Osteoblast (primary cell): ENCODE results near the gene ADTRP. TPM values are rescaled to one million over a fixed set of nuclear protein-coding genes. Genes with fewer than 3 reads are reported as not detected.

Source experiments
- DNase-seq: peaks from one replicate; pipeline ENCODE4 v3.0.0; 2011; ENCODE audit warnings: low spot score, mixed read lengths; ENCODE audit not compliant: insufficient read length; ENCODE audit errors: missing footprints
- H2AFZ ChIP-seq: 2 replicates; pipeline ENCODE4 v1.6.0; 2011; ENCODE audit warnings: mild to moderate bottlenecking, low read length
- H3K27ac ChIP-seq: 2 replicates; pipeline ENCODE4 v1.5.1; 2011; ENCODE audit warnings: mild to moderate bottlenecking, low read depth, low read length, moderate library complexity
- H3K27me3 ChIP-seq: 2 replicates; pipeline ENCODE4 v1.6.0; 2012; ENCODE audit warnings: mild to moderate bottlenecking, control low read depth, inconsistent platforms, low read length, moderate library complexity; ENCODE audit not compliant: insufficient read depth
- H3K36me3 ChIP-seq: 2 replicates; pipeline ENCODE4 v1.5.1; 2011; ENCODE audit warnings: mild to moderate bottlenecking, low read length, control low read depth, moderate library complexity; ENCODE audit not compliant: insufficient read depth
- H3K4me1 ChIP-seq: 2 replicates; pipeline ENCODE4 v1.5.1; 2011; ENCODE audit warnings: mild to moderate bottlenecking, low read length, control low read depth, moderate library complexity; ENCODE audit not compliant: insufficient read depth
- H3K4me2 ChIP-seq: 2 replicates; pipeline ENCODE4 v1.6.0; 2011; ENCODE audit warnings: mild to moderate bottlenecking, low read length; ENCODE audit not compliant: insufficient read depth
- H3K4me3 ChIP-seq: fragments of 200-600 bp; sonication (generic); 3 replicates; pipeline ENCODE4 v1.5.1; 2012; ENCODE audit warnings: mild to moderate bottlenecking, low read length, inconsistent platforms; ENCODE audit not compliant: insufficient read depth
- H3K79me2 ChIP-seq: 2 replicates; pipeline ENCODE4 v1.6.0; 2012; ENCODE audit warnings: mild to moderate bottlenecking, low read length, control low read depth, inconsistent platforms; ENCODE audit not compliant: insufficient read depth
- H3K9me3 ChIP-seq: 2 replicates; pipeline ENCODE4 v1.5.1; 2011; ENCODE audit warnings: low read depth, low read length, control low read depth
- H4K20me1 ChIP-seq: 2 replicates; pipeline ENCODE4 v1.6.0; 2012; ENCODE audit warnings: mild to moderate bottlenecking, low read length, control low read depth; ENCODE audit not compliant: insufficient read depth
- CTCF ChIP-seq: IDR thresholded peaks from 2 replicates; pipeline ENCODE4 v1.5.1; 2011; ENCODE audit warnings: mild to moderate bottlenecking, low read depth, low read length, moderate library complexity; ENCODE audit errors: extremely low read depth
- total RNA-seq: library from RNA; depleted of rRNA; stranded (reverse); fragments of >200 nt; gene quantifications from 2 replicates; pipeline ENCODE4 v1.2.3, GENCODE V29; 2012

ADTRP gene
- total RNA-seq, 1 donor: 0.72 TPM

- no peaks in the 10 kb centered on the region for H3K4me1 ChIP-seq
- no peaks in the 10 kb centered on the region for H3K79me2 ChIP-seq
- no peaks in the 10 kb centered on the region for H4K20me1 ChIP-seq
- no peak overlapping the region for H2AFZ ChIP-seq
- no peak for DNase-seq
- H3K27ac ChIP-seq: no peak overlapping the region
- H3K9me3 ChIP-seq: no peaks in the 10 kb centered on the region
- no peak overlapping the region for H3K4me2 ChIP-seq
- no peaks in the 10 kb centered on the region for H3K27me3 ChIP-seq
- H3K4me3 ChIP-seq: no peak overlapping the region
- TF ChIP-seq CTCF: no peak
- no peaks in the 10 kb centered on the region for H3K36me3 ChIP-seq
Observed at GRCh38 chr6:11738661-11739375, 39.8 kb downstream of the ADTRP start.

GRCh38 chr6:11738234-11738633 is 40.4 kb downstream of the ADTRP start:
- no peak overlapping the region for H2AFZ ChIP-seq
- no peaks in the 10 kb centered on the region for H3K4me1 ChIP-seq
- no peaks in the 10 kb centered on the region for H3K79me2 ChIP-seq
- no peaks in the 10 kb centered on the region for H3K36me3 ChIP-seq
- DNase-seq: no peak
- no peaks in the 10 kb centered on the region for H3K27me3 ChIP-seq
- no peak overlapping the region for H3K4me2 ChIP-seq
- no peaks in the 10 kb centered on the region for H4K20me1 ChIP-seq
- H3K9me3 ChIP-seq: no peaks in the 10 kb centered on the region
- no peak overlapping the region for H3K27ac ChIP-seq
- H3K4me3 ChIP-seq: no peak overlapping the region
- TF ChIP-seq CTCF: no peak

GRCh38 chr6:11736601-11737000 is 42.0 kb downstream of the ADTRP start:
- no peaks in the 10 kb centered on the region for H4K20me1 ChIP-seq
- no peaks in the 10 kb centered on the region for H3K9me3 ChIP-seq
- H3K4me1 ChIP-seq: peaks cover 9% of the 10 kb centered on the region
- H3K4me2 ChIP-seq: no peak overlapping the region
- H3K79me2 ChIP-seq: no peaks in the 10 kb centered on the region
- no peaks in the 10 kb centered on the region for H3K27me3 ChIP-seq
- H3K36me3 ChIP-seq: no peaks in the 10 kb centered on the region
- no peak overlapping the region for H3K27ac ChIP-seq
- DNase-seq: no peak
- no peak for TF ChIP-seq CTCF
- H3K4me3 ChIP-seq: no peak overlapping the region
- H2AFZ ChIP-seq: no peak overlapping the region

- peaks cover 14% of the 10 kb centered on the region for H3K4me1 ChIP-seq
- no peak for TF ChIP-seq CTCF
- no peak for DNase-seq
- no peaks in the 10 kb centered on the region for H3K79me2 ChIP-seq
- no peak overlapping the region for H3K4me3 ChIP-seq
- H3K4me2 ChIP-seq: no peak overlapping the region
- H3K9me3 ChIP-seq: no peaks in the 10 kb centered on the region
- no peak overlapping the region for H3K27ac ChIP-seq
- no peaks in the 10 kb centered on the region for H4K20me1 ChIP-seq
- no peaks in the 10 kb centered on the region for H3K27me3 ChIP-seq
- H3K36me3 ChIP-seq: no peaks in the 10 kb centered on the region
- no peak overlapping the region for H2AFZ ChIP-seq
Observed at GRCh38 chr6:11734861-11735613, 43.6 kb downstream of the ADTRP start.
